H1 (cell line): Measurements from ENCODE around the gene POP5. TPM values are rescaled to one million over a fixed set of nuclear protein-coding genes. Genes with fewer than 3 reads are reported as not detected.

Source experiments
- CHD2 ChIP-seq: IDR thresholded peaks from 2 replicates; pipeline ENCODE4 v1.6.1; 2012; ENCODE audit warnings: low read length, improper control_type of control experiment
- CTBP2 ChIP-seq: IDR thresholded peaks from 2 replicates; pipeline ENCODE4 v1.7.0; 2011; ENCODE audit warnings: borderline replicate concordance, mild to moderate bottlenecking, moderate library complexity, mixed read lengths, low read length; ENCODE audit not compliant: insufficient read depth, insufficient read length
- POLR2A ChIP-seq, 2 experiments: IDR thresholded peaks; 1 replicate in 1 of 2; 2 replicates in 1 of 2; pipeline ENCODE4 v1.6.1; 2011; ENCODE audit warnings: low read depth in 2 of 2, low read length in 2 of 2, mild to moderate bottlenecking in 2 of 2; ENCODE audit errors: control extremely low read depth in 1 of 2
- SIRT6 ChIP-seq: IDR thresholded peaks from one replicate; pipeline ENCODE4 v1.7.1; 2012; ENCODE audit warnings: low read length, inconsistent platforms
- SRF ChIP-seq: IDR thresholded peaks from 2 replicates; pipeline ENCODE4 v1.6.1; 2011; ENCODE audit warnings: mild to moderate bottlenecking, low read depth, low read length, moderate library complexity
- SUZ12 ChIP-seq: fragments of 200-600 bp; sonication (generic); IDR thresholded peaks from 2 replicates; pipeline ENCODE4 v1.6.1; 2012; ENCODE audit warnings: mild to moderate bottlenecking, inconsistent platforms, low read length, moderate library complexity, mixed read lengths
- polyA plus RNA-seq, 7 experiments: library from polyadenylated mRNA; depleted of rRNA in 3 of 7; stranded (reverse) in 5 of 7; unstranded in 2 of 7; fragments of >200 nt in 5 of 7; fragments of 200-250 nt in 2 of 7; gene quantifications; 1 replicate in 5 of 7; 2 replicates in 1 of 7; 4 replicates in 1 of 7; pipeline versions ENCODE4 v1.2.1 to v1.2.3, GENCODE V29; 2011 to 2013; ENCODE audit warnings: missing spikeins in 2 of 7, mixed read lengths in 2 of 7
- total RNA-seq: library from RNA; stranded (reverse); fragmentation: NEBNext Ultra II Directional; extraction: Animal tissue kit (Norgen Biotek cat#: 25700); gene quantifications from 2 replicates; pipeline ENCODE4 v1.2.1, GENCODE V29; 2021
- TF ChIP-seq, protein P1 (sequence below): IDR thresholded peaks from 2 replicates; pipeline ENCODE4 v1.6.1; 2011; ENCODE audit warnings: low read depth, mild to moderate bottlenecking, low read length; ENCODE audit not compliant: insufficient read depth

Gene POP5
- total and polyA plus RNA-seq, 2 of the 8 experiments (the other 6 are each of a cell fraction or from before 2014, with no cell fraction given) = 59.7 to 124 TPM

DNA sequence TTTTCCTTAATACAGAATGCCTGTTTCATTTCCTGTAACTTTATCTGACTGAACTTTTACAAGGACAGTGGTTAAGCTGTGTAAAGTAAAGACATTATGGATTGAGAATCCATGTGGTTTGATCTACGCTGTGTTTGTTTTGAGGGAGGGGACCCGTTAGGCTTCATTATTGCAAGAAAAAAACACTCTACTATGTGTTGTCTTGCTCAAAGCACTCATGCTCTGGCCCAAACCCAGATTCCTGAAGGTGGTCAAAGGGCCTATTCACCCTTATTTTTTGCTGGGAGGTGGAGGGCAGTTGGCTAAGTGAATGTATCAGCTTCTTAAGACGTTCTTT lies 35.2 kb downstream of the POP5 start (continued):
- TF ChIP-seq SUZ12 (no peak), CTBP2 (no peak), CHD2 (no peak), POLR2A (IDR thresholded peaks at IDR 0.05; ENCODE audit: control extremely low read depth in 1 of 2, low read depth in 2 of 2, low read length in 2 of 2) (no peak), SRF (no peak), SIRT6 (no peak)
- TF ChIP-seq, protein P1, sequence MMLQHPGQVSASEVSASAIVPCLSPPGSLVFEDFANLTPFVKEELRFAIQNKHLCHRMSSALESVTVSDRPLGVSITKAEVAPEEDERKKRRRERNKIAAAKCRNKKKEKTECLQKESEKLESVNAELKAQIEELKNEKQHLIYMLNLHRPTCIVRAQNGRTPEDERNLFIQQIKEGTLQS = no peak
